Glutamatergic neuron (in vitro differentiated cells): ENCODE measurements around the gene OSBPL9. TPM values are rescaled to one million over a fixed set of nuclear protein-coding genes. Genes with fewer than 3 reads are reported as not detected.

Experiments used
- DNase-seq: peaks from one replicate; pipeline ENCODE4 v3.0.0; 2022
- H3K27ac Mint-ChIP-seq: one replicate; pipeline ENCODE4 v1.8.0; 2020; ENCODE audit warnings: mild to moderate bottlenecking, mixed read lengths, inconsistent platforms; ENCODE audit not compliant: unreplicated experiment
- H3K27me3 Mint-ChIP-seq: one replicate; pipeline ENCODE4 v1.8.0; 2020; ENCODE audit warnings: mild to moderate bottlenecking, moderate library complexity, mixed read lengths, inconsistent platforms; ENCODE audit not compliant: unreplicated experiment
- H3K36me3 Mint-ChIP-seq: one replicate; pipeline ENCODE4 v1.8.0; 2020; ENCODE audit warnings: mild to moderate bottlenecking, mixed read lengths, inconsistent platforms; ENCODE audit not compliant: unreplicated experiment
- H3K4me1 Mint-ChIP-seq: one replicate; pipeline ENCODE4 v1.8.0; 2020; ENCODE audit warnings: mild to moderate bottlenecking, low read depth, mixed read lengths, inconsistent platforms; ENCODE audit not compliant: unreplicated experiment
- H3K4me3 Mint-ChIP-seq: one replicate; pipeline ENCODE4 v1.8.0; 2020; ENCODE audit warnings: mild to moderate bottlenecking, mixed read lengths, inconsistent platforms; ENCODE audit not compliant: unreplicated experiment
- H3K9me3 Mint-ChIP-seq: one replicate; pipeline ENCODE4 v1.8.0; 2020; ENCODE audit warnings: mild to moderate bottlenecking, moderate library complexity, mixed read lengths, inconsistent platforms; ENCODE audit not compliant: unreplicated experiment
- total RNA-seq: library from RNA; stranded (reverse); fragmentation: NEBNext Ultra II Directional; extraction: Animal tissue kit (Norgen Biotek cat#: 25700); gene quantifications from one replicate; pipeline ENCODE4 v1.2.1, GENCODE V29; 2021; ENCODE audit not compliant: unreplicated experiment
- TF ChIP-seq, protein P1 (sequence below): fragments of 200-600 bp; sonication (generic); IDR thresholded peaks from one replicate; pipeline ENCODE4 v1.5.0; 2021; ENCODE audit not compliant: partially characterized antibody, unreplicated experiment

The OSBPL9 gene
- total RNA-seq, 1 donor from 2014 or later = 84.6 TPM

DNA sequence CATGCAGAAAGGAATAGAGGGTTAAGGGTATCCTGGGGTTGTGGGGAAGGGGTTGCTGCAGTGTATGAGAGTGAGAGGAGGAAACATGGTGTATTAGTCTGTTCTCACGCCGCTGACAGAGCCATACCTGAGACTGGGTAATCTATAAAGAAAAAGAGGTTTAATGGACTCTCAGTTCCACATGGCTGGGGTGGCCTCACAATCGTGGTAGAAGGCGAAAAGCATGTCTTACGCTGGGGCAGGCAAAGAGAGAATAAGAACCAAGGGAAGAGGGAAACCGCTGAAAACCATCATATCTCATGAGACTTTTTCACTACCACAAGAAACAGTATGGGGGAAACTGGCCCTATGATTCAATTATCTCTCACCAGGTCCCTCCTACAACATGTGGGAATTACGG is 17.7 kb downstream of the OSBPL9 start:
- Mint-ChIP-seq H3K4me3 (no peak overlapping the region), H3K4me1 (no peaks in the 10 kb centered on the region), H3K36me3 (no peaks in the 10 kb centered on the region), H3K27ac (no peak overlapping the region), H3K9me3 (no peaks in the 10 kb centered on the region), H3K27me3 (peaks cover 4% of the 10 kb centered on the region)
- TF ChIP-seq, protein P1, sequence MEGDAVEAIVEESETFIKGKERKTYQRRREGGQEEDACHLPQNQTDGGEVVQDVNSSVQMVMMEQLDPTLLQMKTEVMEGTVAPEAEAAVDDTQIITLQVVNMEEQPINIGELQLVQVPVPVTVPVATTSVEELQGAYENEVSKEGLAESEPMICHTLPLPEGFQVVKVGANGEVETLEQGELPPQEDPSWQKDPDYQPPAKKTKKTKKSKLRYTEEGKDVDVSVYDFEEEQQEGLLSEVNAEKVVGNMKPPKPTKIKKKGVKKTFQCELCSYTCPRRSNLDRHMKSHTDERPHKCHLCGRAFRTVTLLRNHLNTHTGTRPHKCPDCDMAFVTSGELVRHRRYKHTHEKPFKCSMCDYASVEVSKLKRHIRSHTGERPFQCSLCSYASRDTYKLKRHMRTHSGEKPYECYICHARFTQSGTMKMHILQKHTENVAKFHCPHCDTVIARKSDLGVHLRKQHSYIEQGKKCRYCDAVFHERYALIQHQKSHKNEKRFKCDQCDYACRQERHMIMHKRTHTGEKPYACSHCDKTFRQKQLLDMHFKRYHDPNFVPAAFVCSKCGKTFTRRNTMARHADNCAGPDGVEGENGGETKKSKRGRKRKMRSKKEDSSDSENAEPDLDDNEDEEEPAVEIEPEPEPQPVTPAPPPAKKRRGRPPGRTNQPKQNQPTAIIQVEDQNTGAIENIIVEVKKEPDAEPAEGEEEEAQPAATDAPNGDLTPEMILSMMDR = no peak
- DNase-seq = no peak

DNA sequence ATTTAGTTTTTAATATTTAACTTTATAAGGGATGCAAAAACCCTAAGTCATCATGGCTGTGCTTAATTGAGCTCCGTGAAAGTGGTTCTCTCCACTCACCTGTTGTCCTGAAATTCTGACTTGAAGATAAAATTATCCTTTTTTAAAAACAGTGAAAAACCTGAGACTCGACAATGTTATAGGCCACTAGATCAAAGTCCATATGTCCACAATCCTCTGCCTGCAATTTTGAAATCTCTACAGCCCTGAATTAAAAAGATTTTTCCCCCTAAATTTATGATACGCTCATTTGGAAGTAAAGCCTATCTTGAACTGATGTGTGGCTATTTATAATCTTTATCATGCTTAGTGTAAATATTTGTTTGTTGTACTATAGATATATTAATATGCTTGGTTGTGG is 18.7 kb downstream of the OSBPL9 start:
- Mint-ChIP-seq H3K9me3 (no peaks in the 10 kb centered on the region), H3K4me1 (no peaks in the 10 kb centered on the region), H3K36me3 (no peaks in the 10 kb centered on the region), H3K4me3 (no peak overlapping the region), H3K27me3 (peaks cover 4% of the 10 kb centered on the region), H3K27ac (no peak overlapping the region)
- DNase-seq = no peak
- TF ChIP-seq, protein P1 = no peak

DNA sequence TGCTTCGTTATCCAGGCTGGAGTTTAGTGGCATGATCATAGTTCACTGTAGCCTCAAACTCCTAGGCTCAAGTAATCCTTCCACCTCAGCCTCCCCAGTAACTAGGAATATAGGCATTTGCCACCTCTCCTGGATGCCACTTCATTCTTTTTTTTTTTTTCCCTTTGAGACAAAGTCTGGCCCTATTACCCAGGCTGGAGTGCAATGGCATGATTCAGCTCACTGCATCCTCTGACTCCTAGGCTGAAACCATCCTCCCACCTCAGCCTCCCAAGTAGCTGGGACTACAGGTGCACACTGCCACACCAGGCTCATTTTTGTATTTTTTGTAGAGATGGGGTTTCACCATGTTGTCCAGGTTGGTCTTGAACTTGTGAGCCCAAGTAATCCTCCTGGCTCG is 19.3 kb downstream of the OSBPL9 start:
- TF ChIP-seq, protein P1 = no peak
- no peaks in the 10 kb centered on the region for H3K4me1 Mint-ChIP-seq
- H3K9me3 Mint-ChIP-seq = no peaks in the 10 kb centered on the region
- H3K36me3 Mint-ChIP-seq = no peaks in the 10 kb centered on the region
- H3K4me3 Mint-ChIP-seq = no peak overlapping the region
- DNase-seq = no peak
- no peak overlapping the region for H3K27ac Mint-ChIP-seq
- H3K27me3 Mint-ChIP-seq = peaks cover under 1% of the 10 kb centered on the region

- Mint-ChIP-seq H3K36me3 (no peaks in the 10 kb centered on the region), H3K27ac (no peak overlapping the region), H3K4me3 (no peak overlapping the region), H3K27me3 (no peaks in the 10 kb centered on the region), H3K9me3 (no peaks in the 10 kb centered on the region), H3K4me1 (no peaks in the 10 kb centered on the region)
- no peak for DNase-seq
- TF ChIP-seq, protein P1 = no peak
These were observed 20.1 kb downstream of the OSBPL9 start for GRCh38 chr1:51636764-51637522.

DNA sequence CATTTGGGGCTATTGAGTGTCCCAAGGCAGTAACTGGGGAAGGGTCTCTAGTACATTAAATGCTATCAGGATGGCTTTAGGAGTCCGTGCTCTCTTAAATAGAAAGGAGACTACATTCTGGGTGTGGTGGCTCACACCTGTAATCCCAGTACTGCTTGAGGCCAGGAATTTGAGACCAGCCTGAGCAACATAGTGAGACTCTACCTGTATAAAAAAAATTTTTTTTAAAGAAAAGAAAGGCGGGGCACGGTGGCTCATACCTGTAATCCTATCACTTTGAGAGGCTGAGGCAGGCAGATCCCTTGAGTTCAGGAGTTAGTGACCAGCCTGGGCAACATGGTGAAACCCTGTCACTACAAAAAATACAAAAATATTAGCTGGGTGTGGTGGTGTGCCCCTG is 21.5 kb downstream of the OSBPL9 start:
- Mint-ChIP-seq H3K4me1 (peaks cover 5% of the 10 kb centered on the region), H3K9me3 (no peaks in the 10 kb centered on the region), H3K36me3 (no peaks in the 10 kb centered on the region), H3K4me3 (no peak overlapping the region), H3K27ac (no peak overlapping the region), H3K27me3 (peaks cover 3% of the 10 kb centered on the region)
- no peak for DNase-seq
- TF ChIP-seq, protein P1 = no peak
